Muscle layer of duodenum (tissue), 2 donors: ENCODE data around the gene LGALS9C.
"Not testable (repeated sequence)": the region's sequence is repeated elsewhere in the genome, so short reads cannot be mapped to it uniquely, and the experiment has no call there.

Source experiments
- H3K27ac ChIP-seq: one replicate; pipeline ENCODE4 v1.7.0; 2013; ENCODE audit warnings: mild to moderate bottlenecking, low read length
- H3K27me3 ChIP-seq: one replicate; pipeline ENCODE4 v1.7.0; 2013; ENCODE audit warnings: low read depth, mild to moderate bottlenecking, control low read depth, low read length
- H3K36me3 ChIP-seq, 2 donors: one replicate each; pipeline ENCODE4 v1.7.0; 2013; ENCODE audit warnings: low read length in 2 of 2, control low read depth in 1 of 2, mild to moderate bottlenecking in 1 of 2; ENCODE audit not compliant: insufficient read depth in 2 of 2, control insufficient read depth in 1 of 2
- H3K4me1 ChIP-seq, 2 donors: one replicate each; pipeline ENCODE4 v1.7.0; 2013; ENCODE audit warnings: low read length in 2 of 2, mild to moderate bottlenecking in 2 of 2, control low read depth in 1 of 2, moderate library complexity in 1 of 2; ENCODE audit not compliant: insufficient read depth in 2 of 2, control insufficient read depth in 1 of 2
- H3K4me3 ChIP-seq, 2 donors: one replicate each; pipeline ENCODE4 v1.7.0; 2013; ENCODE audit warnings: low read length in 2 of 2, low read depth in 1 of 2, mild to moderate bottlenecking in 1 of 2
- H3K9me3 ChIP-seq, 2 donors: one replicate each; pipeline ENCODE4 v1.7.0; 2013; ENCODE audit warnings: low read length in 2 of 2, control low read depth in 1 of 2, mild to moderate bottlenecking in 1 of 2; ENCODE audit not compliant: control insufficient read depth in 1 of 2
- donor health status: healthy.

The LGALS9C gene

DNA sequence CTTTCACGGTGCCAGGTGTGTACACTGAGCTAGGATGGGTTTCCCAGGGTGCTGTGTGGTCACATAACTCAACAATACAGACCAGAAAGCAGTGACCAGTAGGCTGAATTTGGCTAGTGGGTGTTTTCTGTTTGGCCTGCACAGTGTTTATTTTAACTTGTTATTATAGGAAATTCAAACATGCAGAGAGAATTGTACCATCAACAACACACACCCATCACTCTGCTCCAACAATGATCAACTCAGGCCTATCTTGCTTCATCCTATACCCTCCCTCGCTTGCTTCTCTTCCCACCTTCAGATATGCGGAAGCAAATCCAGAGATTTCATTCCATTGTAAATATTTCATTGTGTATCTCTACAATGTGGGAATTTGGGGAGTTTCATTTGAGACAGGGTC, 5.2 kb downstream of the LGALS9C start:
- not testable (repeated sequence) for H3K36me3 ChIP-seq, H3K27me3 ChIP-seq, H3K9me3 ChIP-seq, H3K4me1 ChIP-seq, H3K27ac ChIP-seq, H3K4me3 ChIP-seq

DNA sequence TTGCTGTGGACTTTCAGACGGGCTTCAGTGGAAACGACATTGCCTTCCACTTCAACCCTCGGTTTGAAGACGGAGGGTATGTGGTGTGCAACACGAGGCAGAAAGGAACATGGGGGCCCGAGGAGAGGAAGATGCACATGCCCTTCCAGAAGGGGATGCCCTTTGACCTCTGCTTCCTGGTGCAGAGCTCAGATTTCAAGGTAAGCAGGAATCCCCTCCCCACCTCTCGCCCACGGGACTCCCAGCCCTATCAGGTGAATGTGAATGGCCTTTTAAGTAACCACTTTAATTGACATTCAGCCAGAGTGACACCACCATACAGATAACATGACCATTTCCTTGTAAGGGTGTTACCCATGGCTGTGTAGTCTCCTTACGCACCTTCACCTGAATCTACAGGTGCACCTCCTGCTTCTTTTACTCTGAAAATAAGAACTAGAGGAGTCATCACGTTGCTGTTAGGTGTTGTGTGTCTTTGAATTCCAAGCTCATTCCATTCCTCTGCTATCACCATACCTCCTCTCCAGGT, 9.4 kb downstream of the LGALS9C start:
- not testable (repeated sequence) for H3K4me1 ChIP-seq, H3K9me3 ChIP-seq, H3K27ac ChIP-seq, H3K27me3 ChIP-seq, H3K36me3 ChIP-seq, H3K4me3 ChIP-seq

DNA sequence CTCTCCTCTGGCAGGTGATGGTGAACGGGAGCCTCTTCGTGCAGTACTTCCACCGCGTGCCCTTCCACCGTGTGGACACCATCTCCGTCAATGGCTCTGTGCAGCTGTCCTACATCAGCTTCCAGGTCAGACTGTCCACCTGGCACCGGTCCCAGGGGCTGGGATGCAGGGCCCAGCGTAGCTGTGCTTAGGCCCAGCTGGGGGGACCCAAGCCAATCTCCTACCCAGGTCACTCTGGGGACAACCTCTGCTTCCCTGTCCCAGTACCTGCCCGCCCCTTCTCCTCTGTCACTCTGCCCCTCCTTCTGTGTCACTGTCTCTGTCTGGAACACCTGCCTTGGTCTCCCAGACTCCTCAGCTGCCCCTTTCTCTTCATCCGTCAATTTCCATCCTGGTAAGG, 11.0 kb downstream of the LGALS9C start:
- H3K4me3 ChIP-seq, H3K27ac ChIP-seq, H3K27me3 ChIP-seq, H3K4me1 ChIP-seq, H3K36me3 ChIP-seq, H3K9me3 ChIP-seq: not testable (repeated sequence)

DNA sequence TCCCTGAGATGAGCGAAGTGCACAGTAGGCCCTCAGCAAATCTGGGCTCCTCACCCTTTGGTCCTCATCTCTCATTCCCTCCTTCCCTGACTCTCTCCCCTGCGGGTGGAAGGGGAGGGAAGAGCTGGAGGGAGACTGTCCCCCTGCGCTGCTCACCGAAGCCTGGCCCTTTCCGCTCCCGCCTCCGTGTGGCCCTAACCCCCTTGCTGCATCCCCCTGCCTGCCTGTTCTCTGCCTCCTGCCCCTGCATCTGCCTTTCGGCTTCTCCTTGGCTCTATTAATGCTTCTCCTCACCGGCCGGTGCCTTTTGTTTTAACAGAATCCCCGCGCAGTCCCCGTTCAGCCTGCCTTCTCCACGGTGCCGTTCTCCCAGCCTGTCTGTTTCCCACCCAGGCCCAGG, 12.0 kb downstream of the LGALS9C start:
- H3K36me3 ChIP-seq, H3K27ac ChIP-seq, H3K4me3 ChIP-seq, H3K4me1 ChIP-seq, H3K9me3 ChIP-seq, H3K27me3 ChIP-seq: not testable (repeated sequence)

DNA sequence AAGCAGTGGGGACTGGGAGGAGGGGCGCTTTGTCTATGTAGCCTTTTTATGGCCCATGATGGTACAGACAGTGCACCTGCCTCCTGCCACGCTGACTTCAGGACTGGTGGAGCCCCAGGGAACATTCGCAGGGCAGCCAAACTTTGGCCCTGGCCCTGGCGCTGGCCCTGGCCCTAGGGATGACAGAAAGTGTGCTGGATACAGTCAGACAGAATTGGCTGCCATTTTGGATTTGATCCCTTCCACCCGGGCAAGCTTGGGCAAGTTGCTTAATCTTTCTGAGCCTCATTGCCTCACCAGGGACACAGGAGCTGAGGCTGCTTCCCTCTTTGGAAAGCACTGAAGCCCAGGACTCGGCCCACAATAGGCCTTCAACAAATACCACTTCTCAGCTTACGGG, 13.4 kb downstream of the LGALS9C start:
- H3K4me3 ChIP-seq, H3K27me3 ChIP-seq, H3K36me3 ChIP-seq, H3K27ac ChIP-seq, H3K4me1 ChIP-seq, H3K9me3 ChIP-seq: not testable (repeated sequence)

DNA sequence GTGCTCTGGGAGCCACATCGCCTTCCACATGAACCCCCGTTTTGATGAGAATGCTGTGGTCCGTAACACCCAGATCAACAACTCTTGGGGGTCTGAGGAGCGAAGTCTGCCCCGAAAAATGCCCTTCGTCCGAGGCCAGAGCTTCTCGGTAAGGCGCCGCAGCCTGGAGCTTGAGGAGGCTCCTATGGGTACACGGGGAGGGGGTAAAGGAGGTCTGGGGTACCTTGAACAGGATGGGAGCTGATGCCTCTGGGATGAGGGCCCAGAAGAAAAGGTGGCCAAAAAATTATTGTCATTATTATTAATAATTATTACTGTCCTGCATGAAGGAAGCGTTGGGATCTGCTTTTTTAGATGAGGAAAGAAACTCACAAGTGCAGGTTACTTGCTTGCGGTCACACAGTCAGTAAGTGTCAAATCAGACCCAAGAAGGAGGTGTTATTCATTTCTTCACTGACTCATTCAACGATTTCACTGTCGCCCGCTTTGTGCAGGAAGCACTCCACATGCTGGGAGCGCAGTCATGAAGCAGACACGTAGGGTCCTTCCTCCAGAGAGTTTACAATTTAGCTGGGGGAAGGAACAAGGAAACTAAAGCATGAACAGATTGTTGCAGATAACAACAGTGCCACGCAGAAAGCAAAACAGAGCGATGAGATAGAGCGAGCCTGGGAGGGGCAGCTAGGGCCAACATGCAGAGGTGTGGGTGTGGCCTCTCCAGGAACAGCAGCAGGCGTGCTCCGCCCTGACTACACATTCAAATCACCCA, 16.3 kb downstream of the LGALS9C start:
- H3K4me1 ChIP-seq, H3K27ac ChIP-seq, H3K9me3 ChIP-seq, H3K27me3 ChIP-seq, H3K36me3 ChIP-seq, H3K4me3 ChIP-seq: not testable (repeated sequence)

DNA sequence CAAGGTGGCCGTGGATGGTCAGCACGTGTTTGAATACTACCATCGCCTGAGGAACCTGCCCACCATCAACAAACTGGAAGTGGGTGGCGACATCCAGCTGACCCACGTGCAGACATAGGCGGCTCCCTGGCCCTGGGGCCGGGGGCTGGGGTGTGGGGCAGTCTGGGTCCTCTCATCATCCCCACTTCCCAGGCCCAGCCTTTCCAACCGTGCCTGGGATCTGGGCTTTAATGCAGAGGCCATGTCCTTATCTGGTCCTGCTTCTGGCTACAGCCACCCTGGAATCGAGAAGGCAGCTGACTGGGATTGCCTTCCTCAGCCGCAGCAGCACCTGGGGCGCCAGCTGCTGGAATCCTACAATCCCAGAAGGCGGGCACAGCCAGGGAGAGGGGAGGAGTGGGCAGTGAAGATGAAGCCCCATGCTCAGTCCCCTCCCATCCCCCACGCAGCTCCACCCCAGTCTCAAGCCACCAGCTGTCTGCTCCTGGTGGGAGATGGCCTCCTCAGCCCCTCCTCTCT, 17.7 kb downstream of the LGALS9C start:
- not testable (repeated sequence) for H3K27me3 ChIP-seq, H3K27ac ChIP-seq, H3K4me3 ChIP-seq, H3K9me3 ChIP-seq, H3K36me3 ChIP-seq, H3K4me1 ChIP-seq

DNA sequence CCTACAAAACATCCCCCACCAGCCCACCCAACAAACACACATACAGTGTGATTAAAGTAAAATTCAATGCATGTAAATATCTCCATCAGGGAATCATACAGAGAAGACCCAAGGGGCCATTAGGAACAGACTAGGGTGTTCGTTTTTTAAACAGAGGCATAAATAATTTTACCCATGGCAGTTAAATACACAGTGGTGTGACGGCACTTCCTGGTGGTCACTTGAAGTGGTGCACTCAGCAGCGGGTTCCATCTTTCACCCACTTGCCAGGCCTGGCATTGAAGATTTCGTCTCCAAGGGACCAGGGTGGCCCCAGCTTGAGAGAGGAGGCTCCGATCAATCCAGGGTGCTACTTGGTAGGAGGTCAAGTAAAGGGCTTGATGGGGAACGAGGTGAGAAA, 20.5 kb downstream of the LGALS9C start:
- H3K27me3 ChIP-seq, H3K9me3 ChIP-seq, H3K4me1 ChIP-seq, H3K36me3 ChIP-seq, H3K27ac ChIP-seq, H3K4me3 ChIP-seq: not testable (repeated sequence)

DNA sequence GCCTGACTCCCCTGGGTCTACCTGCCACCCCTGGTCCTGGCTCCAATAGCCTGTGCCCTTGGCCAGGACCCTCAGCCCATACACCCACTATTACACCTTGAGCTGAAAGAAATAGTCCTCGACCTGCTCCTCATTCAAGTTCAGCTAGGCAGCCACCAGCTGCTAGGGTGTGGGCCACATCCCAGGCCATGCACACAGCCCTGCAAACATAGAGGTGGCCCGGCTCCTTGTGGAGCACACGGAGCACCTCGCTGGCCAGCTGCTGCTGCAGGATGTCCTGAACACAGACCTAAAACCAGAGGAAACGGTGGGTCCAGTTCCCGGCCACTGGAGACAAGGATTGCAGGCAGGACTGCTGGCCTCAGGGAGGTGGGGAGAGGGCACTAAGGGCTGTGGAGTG, 22.5 kb downstream of the LGALS9C start:
- not testable (repeated sequence) for H3K27ac ChIP-seq, H3K27me3 ChIP-seq, H3K4me1 ChIP-seq, H3K9me3 ChIP-seq, H3K4me3 ChIP-seq, H3K36me3 ChIP-seq

DNA sequence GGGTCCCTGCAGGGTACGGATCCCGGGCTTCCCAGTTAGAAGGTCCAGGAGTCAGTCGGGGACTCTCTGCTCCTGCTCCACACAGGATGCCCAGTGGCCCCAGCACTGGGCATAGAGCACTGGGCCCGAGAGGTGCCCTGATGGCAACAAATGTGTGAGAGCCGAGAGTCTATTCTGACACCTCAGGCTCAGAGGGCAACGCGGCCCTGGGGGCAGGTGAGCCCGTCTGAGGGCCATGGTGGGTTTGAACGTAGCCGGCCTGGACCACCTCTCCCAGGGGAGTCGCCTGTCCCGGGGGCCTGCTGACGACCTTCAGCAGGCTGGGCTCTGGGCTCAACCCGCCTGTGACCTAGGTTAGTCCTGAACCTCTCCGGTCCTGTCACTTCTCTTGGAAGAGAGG, 23.2 kb downstream of the LGALS9C start:
- H3K9me3 ChIP-seq, H3K27me3 ChIP-seq, H3K36me3 ChIP-seq, H3K27ac ChIP-seq, H3K4me1 ChIP-seq, H3K4me3 ChIP-seq: not testable (repeated sequence)

DNA sequence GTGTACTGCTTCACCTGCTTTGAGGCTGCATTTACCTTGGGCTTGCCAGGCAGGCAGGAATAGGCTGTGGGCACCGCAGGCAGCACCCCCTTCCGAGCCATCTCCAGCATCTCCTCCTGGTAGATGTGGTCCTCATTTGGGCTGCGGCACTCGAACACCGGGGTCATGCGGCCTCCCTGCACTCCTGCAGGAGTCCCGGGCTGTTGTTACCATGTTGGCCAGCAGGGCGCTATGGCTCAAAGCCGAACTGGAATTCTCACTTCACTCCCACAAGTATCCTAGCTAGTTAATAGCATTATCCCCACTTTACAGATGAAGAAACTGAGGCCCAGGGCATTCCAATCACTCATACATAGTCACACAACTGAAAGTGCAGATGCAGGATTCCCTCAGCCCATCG, 23.7 kb downstream of the LGALS9C start:
- H3K4me1 ChIP-seq, H3K4me3 ChIP-seq, H3K27ac ChIP-seq, H3K36me3 ChIP-seq, H3K27me3 ChIP-seq, H3K9me3 ChIP-seq: not testable (repeated sequence)

DNA sequence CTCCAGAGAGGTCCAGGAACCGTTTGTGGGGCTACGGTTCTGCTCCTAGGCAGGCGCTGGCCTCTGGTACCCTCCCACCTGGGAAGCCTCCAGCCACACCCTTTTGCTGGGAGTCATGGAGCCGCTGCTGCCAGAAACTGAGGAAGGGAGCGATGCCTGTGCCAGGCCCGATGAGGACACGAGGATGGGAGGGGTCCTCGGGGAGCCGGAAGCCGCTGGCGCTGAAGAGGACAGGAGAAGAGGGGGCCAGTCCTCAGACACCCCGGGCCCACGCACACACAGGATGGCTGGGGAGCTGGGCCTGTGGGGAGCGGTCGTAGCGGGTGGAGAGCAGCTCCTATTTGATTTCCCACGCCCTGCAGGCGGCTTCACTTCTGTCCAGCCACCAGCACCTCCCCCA, 24.2 kb downstream of the LGALS9C start:
- H3K27ac ChIP-seq, H3K9me3 ChIP-seq, H3K36me3 ChIP-seq, H3K4me1 ChIP-seq, H3K27me3 ChIP-seq, H3K4me3 ChIP-seq: not testable (repeated sequence)
